SK-N-SH (cell line): ENCODE measurements around the gene TIMP2. TPM values are rescaled to one million over a fixed set of nuclear protein-coding genes. Genes with fewer than 3 reads are reported as not detected.

Experiments
- CTCF ChIA-PET: fragments of 300-600, 350-600 bp; formaldehyde crosslinking; extraction: SDS; loops from one replicate; lab custom pipeline; 2021; lab: Yijun Ruan, JAX
- POLR2A ChIA-PET: fragments of 350-600 bp; sonication (Branson Sonifier 250); formaldehyde crosslinking; extraction: SDS; loops from one replicate; lab custom pipeline; 2020; ENCODE audit warnings: antibody characterized with exemption, inconsistent platforms; lab: Yijun Ruan, JAX
- DNase-seq: peaks from one replicate; pipeline ENCODE4 v3.0.0; 2012
- H2AFZ ChIP-seq: fragments of 200-600 bp; sonication (generic); 2 replicates; pipeline ENCODE4 v1.8.1; 2016; ENCODE audit warnings: antibody characterized with exemption, mild to moderate bottlenecking, low read depth
- H3F3A ChIP-seq: fragments of 200-600 bp; sonication (generic); replicated peaks from 2 replicates; pipeline ENCODE3; 2016; ENCODE audit warnings: antibody characterized with exemption, mild to moderate bottlenecking; ENCODE audit not compliant: insufficient read depth
- H3K27ac ChIP-seq, 2 experiments: fragments of 200-500 bp in 1 of 2; fragments of 200-600 bp in 1 of 2; sonication (Bioruptor generic) in 1 of 2; sonication (generic), shearing (Covaris generic) in 1 of 2; 2 replicates each; pipeline versions ENCODE4 v1.5.1 to v1.6.1; 2014 to 2016; ENCODE audit warnings: low read depth in 2 of 2, inconsistent platforms in 1 of 2, low read length in 1 of 2, mild to moderate bottlenecking in 1 of 2, mixed read lengths in 1 of 2
- H3K27me3 ChIP-seq: fragments of 200-600 bp; sonication (generic), shearing (Covaris generic); 2 replicates; pipeline ENCODE4 v1.6.1; 2016; ENCODE audit warnings: mixed run types; ENCODE audit not compliant: insufficient read depth
- H3K36me3 ChIP-seq, 2 experiments: fragments of 200-500 bp in 1 of 2; fragments of 200-600 bp in 1 of 2; sonication (Bioruptor generic) in 1 of 2; sonication (generic) in 1 of 2; replicated peaks in 1 of 2; 2 replicates each; pipeline versions ENCODE3 to v1.5.1; 2014 to 2016; ENCODE audit warnings: low read length in 1 of 2, mild to moderate bottlenecking in 1 of 2; ENCODE audit not compliant: insufficient read depth in 2 of 2, control insufficient read depth in 1 of 2
- H3K4me1 ChIP-seq, 2 experiments: fragments of 200-500 bp in 1 of 2; fragments of 200-600 bp in 1 of 2; sonication (Bioruptor generic) in 1 of 2; sonication (generic), shearing (Covaris generic) in 1 of 2; 2 replicates each; pipeline versions ENCODE4 v1.5.1 to v1.6.1; 2014 to 2016; ENCODE audit warnings: low read depth in 1 of 2, low read length in 1 of 2, mixed run types in 1 of 2; ENCODE audit not compliant: insufficient read depth in 2 of 2, control insufficient read depth in 1 of 2
- H3K4me2 ChIP-seq: fragments of 200-600 bp; sonication (generic), shearing (Covaris generic); 2 replicates; pipeline ENCODE4 v1.6.1; 2017; ENCODE audit warnings: mixed run types
- H3K4me3 ChIP-seq, 2 experiments: fragments of 200-500 bp in 1 of 2; fragments of 200-600 bp in 1 of 2; sonication (Bioruptor generic) in 1 of 2; sonication (generic), shearing (Covaris generic) in 1 of 2; 2 replicates each; pipeline versions ENCODE4 v1.5.1 to v1.8.1; 2014 to 2016; ENCODE audit warnings: low read depth in 2 of 2, inconsistent platforms in 1 of 2, low read length in 1 of 2, mild to moderate bottlenecking in 1 of 2, mixed read lengths in 1 of 2, moderate library complexity in 1 of 2
- H3K79me2 ChIP-seq: fragments of 200-600 bp; sonication (generic); 2 replicates; pipeline ENCODE4 v1.8.1; 2017; ENCODE audit warnings: mild to moderate bottlenecking; ENCODE audit not compliant: insufficient read depth
- H3K9ac ChIP-seq: fragments of 200-600 bp; sonication (generic); 2 replicates; pipeline ENCODE4 v1.6.1; 2017; ENCODE audit warnings: mixed run types
- H3K9me2 ChIP-seq: fragments of 200-600 bp; sonication (generic); 2 replicates; pipeline ENCODE4 v1.6.1; 2017; ENCODE audit warnings: mixed run types
- H3K9me3 ChIP-seq: fragments of 200-600 bp; sonication (generic); 2 replicates; pipeline ENCODE4 v1.6.1; 2017; ENCODE audit warnings: mixed run types, mild to moderate bottlenecking, moderate library complexity
- H4K20me1 ChIP-seq: fragments of 200-600 bp; sonication (generic); 2 replicates; pipeline ENCODE4 v1.6.1; 2017; ENCODE audit warnings: mild to moderate bottlenecking, mixed run types; ENCODE audit not compliant: insufficient read depth
- CHD2 ChIP-seq: fragments of 150-350 bp; IDR thresholded peaks from 2 replicates; pipeline ENCODE4 v1.6.1; 2018; ENCODE audit warnings: low read length; ENCODE audit not compliant: partially characterized antibody
- CTCF ChIP-seq: fragments of 200-600 bp; sonication (generic); IDR thresholded peaks from 2 replicates; pipeline ENCODE4 v1.6.1; 2017; ENCODE audit warnings: antibody characterized with exemption, mild to moderate bottlenecking, moderate library complexity
- ELF1 ChIP-seq: IDR thresholded peaks from 2 replicates; pipeline ENCODE4 v1.4.0; 2012
- EZH2phosphoT487 ChIP-seq: fragments of 200-600 bp; sonication (generic); IDR thresholded peaks from 2 replicates; pipeline ENCODE4 v1.6.1; 2017; ENCODE audit warnings: low read depth, mixed run types, mild to moderate bottlenecking, antibody characterized with exemption, moderate library complexity, borderline replicate concordance
- GABPA ChIP-seq: IDR thresholded peaks from 2 replicates; pipeline ENCODE4 v1.4.0; 2012; ENCODE audit warnings: low read depth, mild to moderate bottlenecking
- GATA2 ChIP-seq: sonication (generic); formaldehyde crosslinking; IDR thresholded peaks from 2 replicates; pipeline ENCODE4 v1.5.0; 2020; ENCODE audit warnings: mild to moderate bottlenecking, missing genetic modification reagents
- JUND ChIP-seq: IDR thresholded peaks from 2 replicates; pipeline ENCODE4 v1.4.0; 2012
- MAX ChIP-seq: IDR thresholded peaks from 2 replicates; pipeline ENCODE4 v1.4.0; 2012; ENCODE audit warnings: low read depth
- MXI1 ChIP-seq: IDR thresholded peaks from 2 replicates; pipeline ENCODE4 v1.6.1; 2012; ENCODE audit warnings: mild to moderate bottlenecking, low read depth, low read length, improper control_type of control experiment
- NFIC ChIP-seq: IDR thresholded peaks from 2 replicates; pipeline ENCODE4 v1.4.0; 2012; ENCODE audit warnings: borderline replicate concordance
- PBX3 ChIP-seq: IDR thresholded peaks from 2 replicates; pipeline ENCODE4; 2012
- RAD21 ChIP-seq: IDR thresholded peaks from 2 replicates; pipeline ENCODE4 v1.6.1; 2012; ENCODE audit warnings: mild to moderate bottlenecking, low read length
- RCOR1 ChIP-seq: fragments of 150-350 bp; IDR thresholded peaks from 2 replicates; pipeline ENCODE4 v1.6.1; 2017; ENCODE audit warnings: antibody characterized with exemption, low read length
- REST ChIP-seq: IDR thresholded peaks from 2 replicates; pipeline ENCODE4 v1.6.1; 2012; ENCODE audit warnings: mild to moderate bottlenecking, low read depth, low read length, moderate library complexity
- RXRA ChIP-seq: IDR thresholded peaks from 2 replicates; pipeline ENCODE4 v1.4.0; 2012; ENCODE audit warnings: low read depth, mild to moderate bottlenecking, borderline replicate concordance
- SIN3A ChIP-seq: IDR thresholded peaks from 2 replicates; pipeline ENCODE4 v1.6.1; 2012; ENCODE audit warnings: low read depth, mild to moderate bottlenecking, low read length, moderate library complexity, borderline replicate concordance
- TCF12 ChIP-seq: IDR thresholded peaks from 2 replicates; pipeline ENCODE4 v1.4.0; 2012
- TEAD4 ChIP-seq: IDR thresholded peaks from 2 replicates; pipeline ENCODE4 v1.4.0; 2012; ENCODE audit warnings: mild to moderate bottlenecking, borderline replicate concordance; ENCODE audit not compliant: insufficient read depth
- USF2 ChIP-seq: fragments of 150-350 bp; IDR thresholded peaks from 2 replicates; pipeline ENCODE4 v1.6.1; 2017; ENCODE audit warnings: antibody characterized with exemption, low read length, low read depth, borderline replicate concordance
- ZBTB33 ChIP-seq: IDR thresholded peaks from 2 replicates; pipeline ENCODE4 v1.4.0; 2012; ENCODE audit warnings: low read depth, borderline replicate concordance
- WGBS: methylation state at CpG from one replicate; pipeline ENCODE4 v1.1.6; 2017; ENCODE audit warnings: low lambda C conversion rate; 5-methylcytosine and 5-hydroxymethylcytosine counted together
- polyA plus RNA-seq, 3 experiments: library from polyadenylated mRNA; depleted of rRNA; stranded (reverse); fragments of >200 nt; gene quantifications; 2 replicates each; pipeline ENCODE4 v1.2.3, GENCODE V29; 2012

The TIMP2 gene
- polyA plus RNA-seq, 1 of the 3 experiments (the other 2 are of a cell fraction): 441 TPM

GRCh38 chr17:78853926-78854394 is 71.2 kb downstream of the TIMP2 start:
- H3K27ac ChIP-seq: no peak overlapping the region
- no peak overlapping the region for H3K4me2 ChIP-seq
- no peaks in the 10 kb centered on the region for H3K9me2 ChIP-seq
- no peaks in the 10 kb centered on the region for H3K9me3 ChIP-seq
- no peak for DNase-seq
- H3K27me3 ChIP-seq: no peaks in the 10 kb centered on the region
- H3K9ac ChIP-seq: no peak overlapping the region
- H3K36me3 ChIP-seq: peaks cover 45 to 52% of the 10 kb centered on the region in 2 experiments
- H3K79me2 ChIP-seq: peaks cover 15% of the 10 kb centered on the region
- CTCF ChIA-PET: interaction anchor here (0.6 to 17.6 kb wide), 5 partner anchors 10 to 357 kb away, joined by 3 to 458 read pairs (median 19); partner anchors contain the start of gene LGALS3BP
- 86% methylated on average over 11 of the region's 11 CpGs for WGBS
- TF ChIP-seq PBX3 (no peak), RAD21 (no peak), USF2 (no peak), TCF12 (no peak), JUND (no peak), NFIC (no peak), GABPA (no peak), RXRA (no peak), ELF1 (no peak), ZBTB33 (no peak), SIN3A (no peak), CHD2 (no peak), MAX (no peak), CTCF (no peak), EZH2phosphoT487 (no peak), TEAD4 (no peak), REST (no peak), MXI1 (no peak), GATA2 (CRISPR knock-in tag) (no peak), RCOR1 (no peak)
- H3K4me3 ChIP-seq: no peak overlapping the region
- H2AFZ ChIP-seq: no peak overlapping the region
- H3F3A ChIP-seq: peaks cover 43% of the 10 kb centered on the region
- no peaks in the 10 kb centered on the region for H3K4me1 ChIP-seq
- POLR2A ChIA-PET: no interaction called here
- H4K20me1 ChIP-seq: no peaks in the 10 kb centered on the region
